GM12878 (cell line): ENCODE measurements around the gene SYN1. TPM values are rescaled to one million over a fixed set of nuclear protein-coding genes. Genes with fewer than 3 reads are reported as not detected.

ENCODE experiments used
- CHD2 ChIP-seq: IDR thresholded peaks from 2 replicates; pipeline ENCODE4 v1.6.1; 2011; ENCODE audit warnings: low read depth, low read length, improper control_type of control experiment, borderline replicate concordance
- CREB1 ChIP-seq: IDR thresholded peaks from 2 replicates; pipeline ENCODE4 v1.6.1; 2012; ENCODE audit warnings: low read depth, mild to moderate bottlenecking, inconsistent platforms
- FOXK2 ChIP-seq: fragments of 450-650 bp; IDR thresholded peaks from 2 replicates; pipeline ENCODE4 v1.6.1; 2017; ENCODE audit warnings: mild to moderate bottlenecking, moderate library complexity
- FOXM1 ChIP-seq: IDR thresholded peaks from 2 replicates; pipeline ENCODE4 v1.6.1; 2012; ENCODE audit warnings: low read depth, mild to moderate bottlenecking, inconsistent platforms, low read length, moderate library complexity
- IKZF2 ChIP-seq, 2 experiments: fragments of 450-650 bp; IDR thresholded peaks; 2 replicates each; pipeline ENCODE4 v1.6.1; 2017; ENCODE audit warnings: mild to moderate bottlenecking in 2 of 2, moderate library complexity in 2 of 2
- IRF4 ChIP-seq: IDR thresholded peaks from 2 replicates; pipeline ENCODE4 v1.6.1; 2011; ENCODE audit warnings: low read depth, low read length
- JUNB ChIP-seq: IDR thresholded peaks from 2 replicates; pipeline ENCODE4 v1.6.1; 2016; ENCODE audit warnings: antibody characterized with exemption, mild to moderate bottlenecking
- MXI1 ChIP-seq: fragments of 150-350 bp; IDR thresholded peaks from 2 replicates; pipeline ENCODE4 v1.6.1; 2011; ENCODE audit warnings: low read depth, mild to moderate bottlenecking, inconsistent platforms, low read length, improper control_type of control experiment
- NR2F1 ChIP-seq: fragments of 450-650 bp; conservative IDR thresholded peaks from 2 replicates; pipeline ENCODE4 v1.6.1; 2017; ENCODE audit warnings: mild to moderate bottlenecking
- PAX5 ChIP-seq: IDR thresholded peaks from 2 replicates; pipeline ENCODE4 v1.6.1; 2011; ENCODE audit warnings: low read depth, low read length, borderline replicate concordance
- PAX8 ChIP-seq: fragments of 450-650 bp; IDR thresholded peaks from 2 replicates; pipeline ENCODE4 v1.6.1; 2017; ENCODE audit warnings: mild to moderate bottlenecking, moderate library complexity
- PBX3 ChIP-seq: IDR thresholded peaks from 2 replicates; pipeline ENCODE4 v1.6.1; 2011; ENCODE audit warnings: mild to moderate bottlenecking, low read depth, low read length, moderate library complexity; ENCODE audit not compliant: insufficient replicate concordance
- RAD21 ChIP-seq: IDR thresholded peaks from 2 replicates; pipeline ENCODE4 v1.6.1; 2011; ENCODE audit warnings: mild to moderate bottlenecking, low read depth, low read length, moderate library complexity; ENCODE audit not compliant: insufficient read depth
- RELA ChIP-seq: fragments of 450-650 bp; IDR thresholded peaks from 2 replicates; pipeline ENCODE4 v1.8.0; 2014; ENCODE audit warnings: borderline replicate concordance; ENCODE audit not compliant: partially characterized antibody
- SP1 ChIP-seq: IDR thresholded peaks from one replicate; pipeline ENCODE4 v1.6.1; 2011; ENCODE audit warnings: low read depth, low read length
- STAT3 ChIP-seq: IDR thresholded peaks from 2 replicates; pipeline ENCODE4 v1.6.1; 2011; ENCODE audit warnings: low read depth, low read length, improper control_type of control experiment
- SUZ12 ChIP-seq: fragments of 200-600 bp; sonication (generic); IDR thresholded peaks from one replicate; pipeline ENCODE4 v1.6.1; 2018; ENCODE audit warnings: antibody characterized with exemption, mild to moderate bottlenecking; ENCODE audit not compliant: unreplicated experiment
- ZNF592 ChIP-seq: fragments of 450-650 bp; IDR thresholded peaks from 2 replicates; pipeline ENCODE4 v1.6.1; 2017; ENCODE audit warnings: mild to moderate bottlenecking, moderate library complexity
- ZNF622 ChIP-seq: fragments of 450-650 bp; IDR thresholded peaks from 2 replicates; pipeline ENCODE4 v1.6.1; 2017; ENCODE audit warnings: mild to moderate bottlenecking, inconsistent platforms
- polyA plus RNA-seq, 11 experiments: library from polyadenylated mRNA; depleted of rRNA in 4 of 11; unstranded in 6 of 11; stranded (reverse) in 5 of 11; fragments of >200 nt; fragmentation: Nextera tagmentation in 4 of 11; fragmentation: Illumina TruSeq in 1 of 11; extraction: Ambion mirVana in 4 of 11; extraction: Trizol in 1 of 11; gene quantifications; 1 replicate in 1 of 11; 2 replicates in 10 of 11; pipeline versions ENCODE4 v1.2.1 to v1.2.3, GENCODE V29; 2011 to 2016; ENCODE audit warnings: inconsistent platforms in 2 of 11, missing spikeins in 2 of 11, low read depth in 1 of 11
- total RNA-seq, 4 experiments: library from RNA; depleted of rRNA in 3 of 4; stranded (reverse); fragments of >200 nt in 3 of 4; fragmentation: Illumina TruSeq in 1 of 4; extraction: Trizol in 1 of 4; gene quantifications; 2 replicates each; pipeline versions ENCODE4 v1.2.1 to v1.2.3, GENCODE V29; 2013 to 2021
- TF ChIP-seq, protein P1 (sequence below): fragments of 450-650 bp; IDR thresholded peaks from 2 replicates; pipeline ENCODE4 v1.6.1; 2014; ENCODE audit warnings: mild to moderate bottlenecking
- TF ChIP-seq, protein P2 (sequence below): fragments of 450-650 bp; IDR thresholded peaks from 2 replicates; pipeline ENCODE4 v1.6.1; 2016; ENCODE audit warnings: mild to moderate bottlenecking
- TF ChIP-seq, protein P3 (sequence below): IDR thresholded peaks from 2 replicates; pipeline ENCODE4 v1.6.1; 2012; ENCODE audit warnings: low read depth, low read length, improper control_type of control experiment

SYN1 gene
- total and polyA plus RNA-seq, 10 of the 15 experiments (the other 5 are each of a cell fraction or from before 2014, with no cell fraction given): 0.09 to 0.57 (median 0.16) TPM; not detected in 3

DNA sequence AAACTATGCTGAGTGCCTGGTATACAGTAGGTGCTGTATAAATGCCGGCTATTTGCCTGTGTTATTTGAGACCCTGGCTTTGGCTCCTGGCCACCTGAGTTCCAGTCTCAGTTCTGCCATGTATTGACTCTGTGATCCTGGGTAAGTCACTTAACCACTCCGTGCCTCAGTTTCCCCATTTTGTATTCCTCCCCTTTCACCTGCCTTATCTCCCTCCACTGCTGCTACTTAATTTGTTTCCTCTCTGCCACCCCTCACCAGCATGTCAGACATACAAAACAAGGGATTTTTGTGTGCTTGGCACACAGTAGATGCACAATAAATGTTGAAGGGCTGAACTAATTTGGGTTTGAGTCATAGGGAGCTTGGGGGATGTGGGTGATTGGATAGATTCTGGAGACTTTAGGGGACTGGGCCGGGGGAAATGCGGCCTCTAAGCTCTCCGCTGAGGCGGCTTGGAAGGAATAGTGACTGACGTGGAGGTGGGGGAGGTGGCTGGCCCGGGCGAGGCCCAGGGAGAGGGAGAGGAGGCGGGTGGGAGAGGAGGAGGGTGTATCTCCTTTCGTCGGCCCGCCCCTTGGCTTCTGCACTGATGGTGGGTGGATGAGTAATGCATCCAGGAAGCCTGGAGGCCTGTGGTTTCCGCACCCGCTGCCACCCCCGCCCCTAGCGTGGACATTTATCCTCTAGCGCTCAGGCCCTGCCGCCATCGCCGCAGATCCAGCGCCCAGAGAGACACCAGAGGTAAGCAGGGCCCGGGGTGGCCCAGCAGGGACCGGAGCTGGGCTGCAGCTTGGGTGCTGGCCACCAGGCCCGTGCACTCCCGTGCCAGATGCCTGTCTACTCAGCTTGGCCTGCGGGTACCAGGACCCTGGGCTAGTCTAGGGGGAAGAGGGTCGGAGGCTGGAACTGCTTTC is 37.7 kb downstream of the SYN1 start, which contains the start of gene TIMP1 (continued):
- TF ChIP-seq, protein P1, sequence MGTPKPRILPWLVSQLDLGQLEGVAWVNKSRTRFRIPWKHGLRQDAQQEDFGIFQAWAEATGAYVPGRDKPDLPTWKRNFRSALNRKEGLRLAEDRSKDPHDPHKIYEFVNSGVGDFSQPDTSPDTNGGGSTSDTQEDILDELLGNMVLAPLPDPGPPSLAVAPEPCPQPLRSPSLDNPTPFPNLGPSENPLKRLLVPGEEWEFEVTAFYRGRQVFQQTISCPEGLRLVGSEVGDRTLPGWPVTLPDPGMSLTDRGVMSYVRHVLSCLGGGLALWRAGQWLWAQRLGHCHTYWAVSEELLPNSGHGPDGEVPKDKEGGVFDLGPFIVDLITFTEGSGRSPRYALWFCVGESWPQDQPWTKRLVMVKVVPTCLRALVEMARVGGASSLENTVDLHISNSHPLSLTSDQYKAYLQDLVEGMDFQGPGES: no peak
- peak; percentile 2; the same call in 1 of the 2 replicates for TF ChIP-seq JUNB
- TF ChIP-seq NR2F1: 0 out of 2 replicates have a peak, but pooled peaks have one; percentile 53
- TF ChIP-seq CREB1: no peak; the same call in 1 of the 2 replicates
- no peak for TF ChIP-seq PAX8
- no peak for TF ChIP-seq MXI1
- TF ChIP-seq SP1: peak; percentile 56
- no peak for TF ChIP-seq STAT3
- TF ChIP-seq SUZ12: no peak
- TF ChIP-seq FOXK2: no peak
- no peak for TF ChIP-seq RELA
- peak; percentile 61 to 67; a peak in 2 of 4 replicates for TF ChIP-seq IKZF2 (IDR thresholded peaks at IDR 0.05)
- no peak for TF ChIP-seq CHD2
- no peak for TF ChIP-seq ZNF592
- TF ChIP-seq, protein P2, sequence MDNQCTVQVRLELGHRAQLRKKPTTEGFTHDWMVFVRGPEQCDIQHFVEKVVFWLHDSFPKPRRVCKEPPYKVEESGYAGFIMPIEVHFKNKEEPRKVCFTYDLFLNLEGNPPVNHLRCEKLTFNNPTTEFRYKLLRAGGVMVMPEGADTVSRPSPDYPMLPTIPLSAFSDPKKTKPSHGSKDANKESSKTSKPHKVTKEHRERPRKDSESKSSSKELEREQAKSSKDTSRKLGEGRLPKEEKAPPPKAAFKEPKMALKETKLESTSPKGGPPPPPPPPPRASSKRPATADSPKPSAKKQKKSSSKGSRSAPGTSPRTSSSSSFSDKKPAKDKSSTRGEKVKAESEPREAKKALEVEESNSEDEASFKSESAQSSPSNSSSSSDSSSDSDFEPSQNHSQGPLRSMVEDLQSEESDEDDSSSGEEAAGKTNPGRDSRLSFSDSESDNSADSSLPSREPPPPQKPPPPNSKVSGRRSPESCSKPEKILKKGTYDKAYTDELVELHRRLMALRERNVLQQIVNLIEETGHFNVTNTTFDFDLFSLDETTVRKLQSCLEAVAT: no peak
- TF ChIP-seq ZNF622: no peak
- no peak for TF ChIP-seq IRF4
- TF ChIP-seq RAD21: no peak
- no peak for TF ChIP-seq PAX5
- peak; percentile 41 for TF ChIP-seq PBX3
- no peak for TF ChIP-seq FOXM1
- TF ChIP-seq, protein P3, sequence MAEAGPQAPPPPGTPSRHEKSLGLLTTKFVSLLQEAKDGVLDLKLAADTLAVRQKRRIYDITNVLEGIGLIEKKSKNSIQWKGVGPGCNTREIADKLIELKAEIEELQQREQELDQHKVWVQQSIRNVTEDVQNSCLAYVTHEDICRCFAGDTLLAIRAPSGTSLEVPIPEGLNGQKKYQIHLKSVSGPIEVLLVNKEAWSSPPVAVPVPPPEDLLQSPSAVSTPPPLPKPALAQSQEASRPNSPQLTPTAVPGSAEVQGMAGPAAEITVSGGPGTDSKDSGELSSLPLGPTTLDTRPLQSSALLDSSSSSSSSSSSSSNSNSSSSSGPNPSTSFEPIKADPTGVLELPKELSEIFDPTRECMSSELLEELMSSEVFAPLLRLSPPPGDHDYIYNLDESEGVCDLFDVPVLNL: no peak
